HepG2 (cell line): Measurements from ENCODE around the gene EMID1. TPM values are rescaled to one million over a fixed set of nuclear protein-coding genes. Genes with fewer than 3 reads are reported as not detected.
A peak's percentile ranks its signal among the peaks of the same experiment; 100 is the strongest.

ENCODE experiments used
- ARID3A ChIP-seq: IDR thresholded peaks from 2 replicates; pipeline ENCODE4 v1.6.1; 2012; ENCODE audit warnings: low read depth, low read length, improper control_type of control experiment
- ETV6 ChIP-seq: sonication (generic); formaldehyde crosslinking; conservative IDR thresholded peaks from 2 replicates; pipeline ENCODE4 v1.4.0; 2020; ENCODE audit warnings: missing genetic modification reagents
- GRHL1 ChIP-seq: sonication (generic); formaldehyde crosslinking; conservative IDR thresholded peaks from 2 replicates; pipeline ENCODE4 v1.8.0; 2022; ENCODE audit warnings: missing genetic modification reagents
- HNRNPK ChIP-seq: fragments of 200-400 bp; formaldehyde crosslinking; IDR thresholded peaks from 2 replicates; pipeline ENCODE4 v1.6.1; 2018; ENCODE audit warnings: low read length, low read depth, moderate library complexity, mild to moderate bottlenecking; ENCODE audit not compliant: poor library complexity, severe bottlenecking
- KAT7 ChIP-seq: IDR thresholded peaks from 2 replicates; pipeline ENCODE4 v1.6.1; 2018; ENCODE audit warnings: borderline replicate concordance, missing compliant biosample characterization
- KDM4B ChIP-seq: sonication (generic); formaldehyde crosslinking; IDR thresholded peaks from 2 replicates; pipeline ENCODE4 v1.4.0; 2020; ENCODE audit warnings: missing genetic modification reagents
- PPARG ChIP-seq: conservative IDR thresholded peaks from 2 replicates; pipeline ENCODE4 v1.6.1; 2016; ENCODE audit warnings: missing biosample characterization, missing genetic modification reagents
- REST ChIP-seq, 2 experiments: IDR thresholded peaks; 2 replicates each; pipeline ENCODE4 v1.6.1; 2011 to 2012; ENCODE audit warnings: low read length in 2 of 2, borderline replicate concordance in 1 of 2, low read depth in 1 of 2, mild to moderate bottlenecking in 1 of 2, moderate library complexity in 1 of 2
- TEAD3 ChIP-seq: optimal IDR thresholded peaks from 2 replicates; pipeline ENCODE3; 2016; ENCODE audit warnings: borderline replicate concordance
- TFAP4 ChIP-seq: sonication (generic); IDR thresholded peaks from 2 replicates; pipeline ENCODE4 v1.6.1; 2016; ENCODE audit warnings: low read depth, borderline replicate concordance
- TOE1 ChIP-seq: sonication (generic); formaldehyde crosslinking; IDR thresholded peaks from 2 replicates; pipeline ENCODE4 v1.4.0; 2020; ENCODE audit warnings: mild to moderate bottlenecking, missing genetic modification reagents
- ZNF18 ChIP-seq: sonication (generic); formaldehyde crosslinking; IDR thresholded peaks from 2 replicates; pipeline ENCODE4 v1.8.0; 2022; ENCODE audit warnings: mild to moderate bottlenecking, missing genetic modification reagents; ENCODE audit not compliant: insufficient replicate concordance
- ZNF33A ChIP-seq: sonication (generic); formaldehyde crosslinking; IDR thresholded peaks from 2 replicates; pipeline ENCODE4 v1.5.1; 2020; ENCODE audit warnings: missing genetic modification reagents, mild to moderate bottlenecking, moderate library complexity, borderline replicate concordance
- ZNF354B ChIP-seq: sonication (generic); formaldehyde crosslinking; IDR thresholded peaks from 2 replicates; pipeline ENCODE4 v1.8.0; 2022; ENCODE audit warnings: mild to moderate bottlenecking, missing genetic modification reagents
- ZNF563 ChIP-seq: sonication (generic); formaldehyde crosslinking; IDR thresholded peaks from 2 replicates; pipeline ENCODE4 v1.8.0; 2022; ENCODE audit warnings: mild to moderate bottlenecking, moderate library complexity, missing genetic modification reagents
- ZNF660 ChIP-seq: sonication (generic); formaldehyde crosslinking; IDR thresholded peaks from 2 replicates; pipeline ENCODE4 v1.5.1; 2020; ENCODE audit warnings: mild to moderate bottlenecking, low read depth, missing genetic modification reagents, borderline replicate concordance
- ZNF768 ChIP-seq: sonication (generic); formaldehyde crosslinking; IDR thresholded peaks from 2 replicates; pipeline ENCODE4 v1.4.0; 2020; ENCODE audit warnings: missing genetic modification reagents
- polyA plus RNA-seq, 8 experiments: library from polyadenylated mRNA; depleted of rRNA in 3 of 8; stranded (reverse) in 7 of 8; unstranded in 1 of 8; fragments of >200 nt; fragmentation: Illumina TruSeq in 4 of 8; extraction: Trizol in 4 of 8; gene quantifications; 2 replicates each; pipeline versions ENCODE4 v1.2.1 to v1.2.3, GENCODE V29; 2011 to 2016; ENCODE audit warnings: low read depth in 4 of 8, missing spikeins in 1 of 8, mixed read lengths in 1 of 8; ENCODE audit not compliant: insufficient read depth in 1 of 8
- total RNA-seq, 5 experiments: library from RNA; depleted of rRNA; stranded (reverse); fragments of >200 nt; fragmentation: Illumina TruSeq; extraction: Trizol; gene quantifications; 2 replicates each; pipeline ENCODE4 v1.2.3, GENCODE V29; 2016; ENCODE audit warnings: low read depth in 1 of 5

Gene EMID1
- total and polyA plus RNA-seq, 2 of the 13 experiments (the other 11 are each of a cell fraction or from before 2014, with no cell fraction given), result 0.45 to 0.82 TPM

- TF ChIP-seq REST (IDR thresholded peaks at IDR 0.05; ENCODE audit: borderline replicate concordance in 1 of 2, low read depth in 1 of 2, low read length in 2 of 2) (no peak), ZNF354B (CRISPR knock-in tag) (no peak), KDM4B (no peak), TFAP4 (no peak; the same call in 1 of the 2 replicates), ZNF33A (no peak), ETV6 (no peak), HNRNPK (no peak), ARID3A (no peak), PPARG (no peak), ZNF768 (CRISPR knock-in tag) (peak; percentile 97), ZNF18 (no peak), GRHL1 (CRISPR knock-in tag) (no peak), ZNF563 (CRISPR knock-in tag) (no peak), ZNF660 (CRISPR knock-in tag) (no peak), TOE1 (CRISPR knock-in tag) (no peak), TEAD3 (peak; percentile 57), KAT7 (no peak)
Measured at GRCh38 chr22:29231971-29232959, 26.6 kb downstream of the EMID1 start (continued).
